PC-9 (cell line): ENCODE data around the gene CFAP54. TPM values are rescaled to one million over a fixed set of nuclear protein-coding genes. Genes with fewer than 3 reads are reported as not detected.

ENCODE experiments used
- BruUV-seq: library from RNA; stranded (reverse); fragments of 400-500 nt; replicated peaks from 2 replicates; lab custom pipeline; 2021; lab: Mats Ljungman, UMichigan
- CTCF ChIA-PET: fragments of 300-600 bp; sonication (Branson Sonifier 250); formaldehyde crosslinking; loops from one replicate; lab custom pipeline; 2022; ENCODE audit warnings: antibody characterized with exemption; lab: Charles Lee
- POLR2A ChIA-PET: fragments of 300-600 bp; sonication (Branson Sonifier 250); formaldehyde crosslinking; loops from one replicate; lab custom pipeline; 2022; ENCODE audit warnings: antibody characterized with exemption; ENCODE audit not compliant: unreplicated experiment; lab: Charles Lee
- DNase-seq, 2 experiments: peaks; one replicate each; pipeline versions ENCODE4 v3.0.0 to v3.0.0-alpha.2; 2015 to 2022; ENCODE audit warnings: mixed read lengths in 1 of 2
- H2AFZ ChIP-seq: fragments of 200-600 bp; sonication (generic); 2 replicates; pipeline ENCODE4 v1.8.1; 2017; ENCODE audit warnings: antibody characterized with exemption
- H3F3A ChIP-seq: fragments of 200-600 bp; sonication (generic); 2 replicates; pipeline ENCODE4 v1.8.1; 2017; ENCODE audit warnings: antibody characterized with exemption, mild to moderate bottlenecking, low read depth; ENCODE audit not compliant: insufficient read depth
- H3K27ac ChIP-seq: fragments of 200-600 bp; sonication (generic); 2 replicates; pipeline ENCODE4 v1.6.1; 2016; ENCODE audit warnings: mixed run types
- H3K27me3 ChIP-seq: fragments of 200-600 bp; sonication (generic); 2 replicates; pipeline ENCODE4 v1.6.1; 2016; ENCODE audit warnings: low read depth, mixed run types; ENCODE audit not compliant: insufficient read depth
- H3K36me3 ChIP-seq: fragments of 200-600 bp; sonication (generic); 2 replicates; pipeline ENCODE4 v1.6.1; 2016; ENCODE audit warnings: low read depth, mixed run types
- H3K4me1 ChIP-seq: fragments of 200-600 bp; sonication (generic); replicated peaks from 2 replicates; pipeline ENCODE4 v1.6.1; 2016; ENCODE audit warnings: mixed run types; ENCODE audit not compliant: insufficient read depth
- H3K4me2 ChIP-seq: fragments of 200-600 bp; sonication (generic); 2 replicates; pipeline ENCODE4 v1.6.1; 2017; ENCODE audit warnings: mixed run types
- H3K4me3 ChIP-seq: fragments of 200-600 bp; sonication (generic); 2 replicates; pipeline ENCODE4 v1.6.1; 2016; ENCODE audit warnings: mixed run types
- H3K79me2 ChIP-seq: fragments of 200-600 bp; sonication (generic); 2 replicates; pipeline ENCODE4 v1.6.1; 2017; ENCODE audit warnings: low read depth, mixed run types
- H3K9me2 ChIP-seq: fragments of 200-600 bp; sonication (generic); 2 replicates; pipeline ENCODE4 v1.8.1; 2017; ENCODE audit warnings: mild to moderate bottlenecking; ENCODE audit not compliant: insufficient read depth
- H3K9me3 ChIP-seq: fragments of 200-600 bp; sonication (generic); 2 replicates; pipeline ENCODE4 v1.8.1; 2016; ENCODE audit warnings: low read depth; ENCODE audit not compliant: insufficient read depth
- H4K20me1 ChIP-seq: fragments of 200-600 bp; sonication (generic); 2 replicates; pipeline ENCODE4 v1.8.1; 2017; ENCODE audit not compliant: insufficient read depth
- CTCF ChIP-seq: fragments of 200-600 bp; sonication (generic); conservative IDR thresholded peaks from 2 replicates; pipeline ENCODE4 v1.6.1; 2017; ENCODE audit warnings: mixed run types, antibody characterized with exemption, mild to moderate bottlenecking, moderate library complexity
- EZH2 ChIP-seq: fragments of 200-600 bp; sonication (generic); IDR thresholded peaks from 2 replicates; pipeline ENCODE4 v1.8.0; 2017; ENCODE audit warnings: antibody characterized with exemption, low read depth
- intact Hi-C: fragments of 100-400 bp; cut with micrococcal nuclease; formaldehyde crosslinking; loops from one replicate; pipeline ENCODE4 v1.10.0; 2022; ENCODE audit not compliant: unreplicated experiment
- total RNA-seq: library from RNA; stranded (reverse); gene quantifications from 2 replicates; pipeline ENCODE4 v1.2.3, GENCODE V29; 2021

CFAP54 gene
- total RNA-seq, 1 experiment from 2014 or later: 16.4 TPM

- intact Hi-C loops: loop anchor here (10.0 kb wide), 1 partner anchor 207 kb away; no protein-coding TSS in a partner anchor
- H4K20me1 ChIP-seq: no peaks in the 10 kb centered on the region
- H3K4me2 ChIP-seq: peak overlapping the region; percentile 11; the same call in 1 of the 2 replicates
- no peak overlapping the region for H3K27ac ChIP-seq
- no peaks in the 10 kb centered on the region for H3F3A ChIP-seq
- H3K79me2 ChIP-seq: no peaks in the 10 kb centered on the region
- no peaks in the 10 kb centered on the region for H3K9me3 ChIP-seq
- H3K36me3 ChIP-seq: no peaks in the 10 kb centered on the region
- BruUV-seq: no TSS peak
- H3K27me3 ChIP-seq: peaks cover 6% of the 10 kb centered on the region; the same call in 1 of the 2 replicates
- POLR2A ChIA-PET: no interaction called here
- DNase-seq: no peak
- CTCF ChIA-PET: no interaction called here
- no peaks in the 10 kb centered on the region for H3K9me2 ChIP-seq
- TF ChIP-seq EZH2 (no peak), CTCF (peak; percentile 35; the same call in 1 of the 2 replicates)
- H3K4me3 ChIP-seq: no peak overlapping the region
- no peak overlapping the region for H2AFZ ChIP-seq
- H3K4me1 ChIP-seq: peaks cover 4% of the 10 kb centered on the region; the same call in 1 of the 2 replicates
Measured at GRCh38 chr12:96902076-96902475, 412.7 kb downstream of the CFAP54 start.

- Histone ChIP-seq H3K79me2 (peaks cover 20% of the 10 kb centered on the region; the same call in 1 of the 2 replicates), H3K9me3 (no peaks in the 10 kb centered on the region), H3K9me2 (no peaks in the 10 kb centered on the region), H3K4me3 (peak overlapping the region; percentile 91), H3K27ac (no peak overlapping the region), H2AFZ (peak overlapping the region; percentile 99), H3K36me3 (no peaks in the 10 kb centered on the region), H4K20me1 (no peaks in the 10 kb centered on the region), H3K4me2 (peak overlapping the region; percentile 91), H3K27me3 (no peaks in the 10 kb centered on the region), H3F3A (no peaks in the 10 kb centered on the region), H3K4me1 (peaks cover 12% of the 10 kb centered on the region)
- TSS peak; percentile 99 for BruUV-seq
- ChIA-PET CTCF (no interaction called here), POLR2A (interaction anchor here (0.6 kb wide), 1 partner anchor 186 kb away, joined by 5 read pairs; no protein-coding TSS in a partner anchor)
- TF ChIP-seq CTCF: no peak
- TF ChIP-seq EZH2: no peak
- no peak for DNase-seq
- intact Hi-C loops: loop anchor here (5.0 to 10.0 kb wide), 2 partner anchors 44 to 212 kb away; no protein-coding TSS in a partner anchor
Measured at GRCh38 chr12:96906498-96906848, 417.1 kb downstream of the CFAP54 start.

- DNase-seq: peak; percentile 60 to 83
Measured at GRCh38 chr12:96906849-96907670, 417.7 kb downstream of the CFAP54 start, which contains the start of gene NEDD1. TSS of gene NEDD1 (plus strand) at chr12:96907257. CDS start at chr12:96909760, 2,503 bp downstream.

More at GRCh38 chr12:96906849-96907670, 417.7 kb downstream of the CFAP54 start, which contains the start of gene NEDD1:
- intact Hi-C loops: loop anchor here (5.0 to 10.0 kb wide), 2 partner anchors 45 to 212 kb away; no protein-coding TSS in a partner anchor
- Histone ChIP-seq H3K27ac (peak within 1 kb of the TSS; percentile 7; the same call in 1 of the 2 replicates), H3K79me2 (peaks cover 20% of the 10 kb centered on the region; the same call in 1 of the 2 replicates), H3K27me3 (no peaks in the 10 kb centered on the region), H3K36me3 (no peaks in the 10 kb centered on the region), H3K9me3 (no peaks in the 10 kb centered on the region), H3K4me2 (peak within 1 kb of the TSS; percentile 91), H3F3A (no peaks in the 10 kb centered on the region), H3K4me1 (peaks cover 12% of the 10 kb centered on the region), H2AFZ (peak within 1 kb of the TSS; percentile 99), H3K4me3 (peak within 1 kb of the TSS; percentile 91), H4K20me1 (no peaks in the 10 kb centered on the region), H3K9me2 (no peaks in the 10 kb centered on the region)
- POLR2A ChIA-PET: interaction anchor here (0.6 kb wide), 2 partner anchors 60 to 187 kb away, joined by 3 to 5 read pairs; no protein-coding TSS in a partner anchor
- no peak for TF ChIP-seq CTCF
- TF ChIP-seq EZH2: no peak
- CTCF ChIA-PET: no interaction called here
- no TSS peak for BruUV-seq
